Activated T-cell treated with anti-CD3 and anti-CD28 coated beads for 4 hours (primary cell): Measurements from ENCODE around the gene TPSG1.
"Not testable (repeated sequence)": the region's sequence is repeated elsewhere in the genome, so short reads cannot be mapped to it uniquely, and the experiment has no call there.

Source experiments
- DNase-seq: peaks from one replicate; pipeline ENCODE4 v3.0.0-alpha.2; 2020

TPSG1 gene

GRCh38 chr16:1193143-1193824, 31.8 kb downstream of the TPSG1 start:
- DNase-seq, result no peak

- no peak for DNase-seq
These were observed 32.5 kb downstream of the TPSG1 start for GRCh38 chr16:1192384-1193073.

GRCh38 chr16:1190789-1191188, 34.3 kb downstream of the TPSG1 start:
- not testable (repeated sequence) for DNase-seq

GRCh38 chr16:1189455-1189854, 35.6 kb downstream of the TPSG1 start:
- no peak for DNase-seq

- DNase-seq, result peak; percentile 7
These were observed 36.5 kb downstream of the TPSG1 start for GRCh38 chr16:1188432-1189189.

GRCh38 chr16:1185460-1186207, 39.4 kb downstream of the TPSG1 start:
- DNase-seq, result not testable (repeated sequence)

GRCh38 chr16:1184980-1185379, 40.1 kb downstream of the TPSG1 start:
- DNase-seq, result no peak

- no peak for DNase-seq
These were observed 40.8 kb downstream of the TPSG1 start for GRCh38 chr16:1184156-1184868.

- DNase-seq, result no peak
These were observed 41.8 kb downstream of the TPSG1 start for GRCh38 chr16:1182950-1183907.

GRCh38 chr16:1182316-1182671, 42.8 kb downstream of the TPSG1 start:
- no peak for DNase-seq

GRCh38 chr16:1181404-1182315, 43.4 kb downstream of the TPSG1 start:
- no peak for DNase-seq

- DNase-seq, result no peak
These were observed 44.3 kb downstream of the TPSG1 start for GRCh38 chr16:1180549-1181403.

- DNase-seq, result no peak
These were observed 46.7 kb downstream of the TPSG1 start for GRCh38 chr16:1178295-1178910.

GRCh38 chr16:1177750-1178149, 47.3 kb downstream of the TPSG1 start:
- no peak for DNase-seq

- DNase-seq, result no peak
These were observed 48.0 kb downstream of the TPSG1 start for GRCh38 chr16:1177053-1177452.

GRCh38 chr16:1176280-1176897, 48.7 kb downstream of the TPSG1 start:
- DNase-seq, result no peak

GRCh38 chr16:1175566-1176279, 49.3 kb downstream of the TPSG1 start:
- DNase-seq, result no peak
